Hepatic stellate cell (primary cell): ENCODE results near the gene MCRS1.
"Not testable (repeated sequence)": the region's sequence is repeated elsewhere in the genome, so short reads cannot be mapped to it uniquely, and the experiment has no call there.

ENCODE experiments used
- DNase-seq: peaks from one replicate; pipeline ENCODE4 v3.0.0; 2011; ENCODE audit warnings: low spot score

The MCRS1 gene

GRCh38 chr12:49541140-49541861, 26.6 kb downstream of the MCRS1 start:
- no peak for DNase-seq

- no peak for DNase-seq
Observed at GRCh38 chr12:49540229-49541139, 27.5 kb downstream of the MCRS1 start.

DNA sequence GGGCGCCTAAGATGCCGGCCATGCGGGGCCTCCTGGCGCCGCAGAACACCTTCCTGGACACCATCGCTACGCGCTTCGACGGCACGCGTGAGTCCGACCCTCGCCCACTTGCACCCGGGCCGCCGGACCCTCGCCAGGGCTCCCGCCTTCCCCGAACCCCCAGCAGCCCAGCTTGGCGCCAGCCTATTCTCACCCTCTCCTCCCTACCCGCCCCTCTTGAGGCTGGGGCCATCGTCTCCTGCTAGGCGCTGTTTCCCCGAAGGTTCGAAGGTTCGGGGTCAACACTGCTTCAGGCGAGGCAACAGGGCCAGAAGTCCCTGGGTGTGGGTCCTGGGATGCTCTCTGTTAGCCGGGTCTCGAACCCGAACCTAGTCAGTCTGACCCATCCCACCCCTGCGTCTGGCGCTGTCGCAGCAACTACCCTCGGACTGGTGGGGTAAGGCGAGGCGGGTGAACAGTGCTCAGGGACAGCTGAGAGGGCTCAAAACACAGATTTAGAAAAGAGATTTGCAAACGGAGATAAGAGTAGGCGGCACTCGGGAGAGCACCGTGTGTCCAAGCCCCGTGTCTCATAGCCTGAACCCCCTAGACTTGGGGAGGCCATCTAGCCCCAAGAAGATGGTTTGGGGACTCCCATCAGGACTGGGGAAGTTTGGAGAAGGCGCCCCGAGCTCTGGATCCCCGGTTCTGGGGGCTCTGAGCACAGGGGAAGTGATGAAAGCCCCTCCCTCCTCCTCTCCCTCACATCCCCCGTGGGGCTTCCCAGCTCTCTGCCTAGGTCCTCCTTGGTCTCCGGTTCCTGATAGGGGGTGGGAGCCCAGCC, 28.3 kb downstream of the MCRS1 start:
- DNase-seq = no peak

DNA sequence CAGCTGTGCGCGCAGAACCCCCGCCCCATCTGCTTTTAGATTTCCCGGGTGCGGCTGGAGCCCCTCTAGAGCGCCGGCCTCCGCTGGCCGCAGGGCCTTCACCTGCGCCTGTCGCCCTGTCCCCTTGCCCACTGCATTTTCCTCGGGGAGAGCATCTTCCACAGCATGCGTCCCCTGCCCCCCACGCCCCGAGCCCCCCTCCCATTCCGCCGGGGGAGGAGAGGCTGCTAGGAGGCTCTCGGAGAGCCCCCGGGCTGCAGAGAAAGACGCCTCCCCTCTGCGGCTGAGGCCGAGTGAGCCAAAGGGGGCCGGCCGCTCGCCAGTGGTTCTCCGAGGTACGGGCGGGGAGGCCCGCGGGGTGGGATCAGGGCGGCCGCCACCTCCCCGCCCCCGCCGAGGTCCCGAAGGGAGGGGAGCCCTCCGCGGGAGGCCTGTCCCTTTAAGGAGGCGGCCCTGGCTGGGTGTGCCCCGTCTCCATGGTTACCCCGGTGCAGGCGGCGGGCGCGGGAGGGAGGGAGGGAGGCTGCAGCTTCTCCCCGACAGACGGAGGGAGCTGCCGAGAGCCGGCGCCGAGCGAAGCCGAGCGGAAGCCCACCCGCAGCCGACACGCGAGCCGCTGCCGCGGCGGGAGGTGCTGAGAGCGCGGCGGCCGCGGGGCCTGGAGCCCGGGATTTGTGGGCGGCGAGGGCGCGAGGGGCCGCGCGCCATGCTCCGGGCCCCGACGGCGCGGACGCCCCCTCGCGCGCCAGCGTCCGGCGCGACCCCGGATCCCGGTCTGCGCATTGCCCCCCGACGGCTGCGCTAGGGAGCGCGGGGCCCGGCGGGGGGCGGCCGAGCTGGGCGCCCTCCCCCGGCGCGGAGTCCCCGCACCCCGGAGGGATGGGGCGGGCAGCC, 29.2 kb downstream of the MCRS1 start, which contains the start of gene KCNH3:
TSS of gene KCNH3 (plus strand) at position 521 of the 894 bp plus-strand sequence. CDS start 387 bp downstream, outside the sequence.
- DNase-seq = peak; percentile 90

DNA sequence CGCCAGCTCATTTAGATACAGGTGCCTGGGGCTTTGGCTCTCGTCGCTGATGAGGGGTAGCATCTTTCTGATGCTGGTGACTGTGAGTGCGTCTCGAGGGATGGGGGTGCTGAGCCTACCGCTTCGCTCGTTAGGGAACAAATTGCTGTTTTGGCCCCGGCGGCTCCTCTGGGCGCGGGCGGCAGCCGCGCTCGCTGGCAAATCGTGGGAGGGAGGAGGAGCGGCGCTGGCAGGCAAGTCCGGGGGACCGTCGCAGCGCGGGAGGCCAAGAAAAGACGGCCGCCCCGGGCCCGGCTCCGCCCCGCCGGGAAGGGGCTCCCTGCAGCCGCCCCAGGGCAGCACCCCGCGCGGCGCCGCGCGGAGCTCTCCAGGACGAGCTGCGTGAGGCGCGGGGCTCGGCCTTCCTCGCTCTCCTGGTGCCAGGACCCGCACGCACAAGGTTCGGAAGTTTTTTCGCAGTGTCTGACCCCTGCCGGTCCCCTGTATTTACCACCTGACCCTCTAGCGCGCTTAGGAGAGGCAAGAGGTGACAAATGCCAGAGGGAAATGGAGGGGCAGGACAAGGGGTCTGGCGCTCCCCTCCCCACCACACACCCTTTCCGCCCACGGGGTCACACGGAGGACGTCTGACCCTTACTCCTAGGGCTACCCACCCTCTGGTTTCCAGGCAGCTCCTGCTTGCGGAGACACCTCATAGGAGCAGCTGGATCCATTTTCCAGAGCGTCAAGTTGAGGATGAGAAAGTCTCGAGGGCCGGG, 30.0 kb downstream of the MCRS1 start:
- no peak for DNase-seq

- no peak for DNase-seq
Observed at GRCh38 chr12:49537231-49537751, 30.7 kb downstream of the MCRS1 start.

- no peak for DNase-seq
Observed at GRCh38 chr12:49536526-49537071, 31.3 kb downstream of the MCRS1 start.

- no peak for DNase-seq
Observed at GRCh38 chr12:49535921-49536525, 31.9 kb downstream of the MCRS1 start.

GRCh38 chr12:49534731-49535278, 33.1 kb downstream of the MCRS1 start:
- no peak for DNase-seq

DNA sequence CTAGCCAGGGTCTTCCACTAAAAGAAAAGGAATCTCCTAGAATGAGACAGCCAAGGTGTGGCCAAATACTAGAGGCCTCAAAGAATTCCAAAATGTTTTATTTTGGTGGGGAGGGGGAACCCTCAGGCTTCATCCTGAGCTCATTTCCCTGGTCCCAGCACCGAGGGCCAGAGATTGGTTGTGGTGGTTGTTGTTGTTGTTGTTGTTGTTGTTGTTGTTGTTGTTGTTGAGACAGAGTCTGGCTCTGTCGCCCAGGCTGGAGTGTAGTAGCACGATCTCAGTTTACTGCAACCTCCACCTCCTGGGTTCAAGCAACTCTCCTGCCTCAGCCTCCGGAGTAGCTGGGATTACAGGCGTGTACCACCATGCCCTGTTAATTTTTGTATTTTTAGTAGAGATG, 33.8 kb downstream of the MCRS1 start:
- DNase-seq = not testable (repeated sequence)

DNA sequence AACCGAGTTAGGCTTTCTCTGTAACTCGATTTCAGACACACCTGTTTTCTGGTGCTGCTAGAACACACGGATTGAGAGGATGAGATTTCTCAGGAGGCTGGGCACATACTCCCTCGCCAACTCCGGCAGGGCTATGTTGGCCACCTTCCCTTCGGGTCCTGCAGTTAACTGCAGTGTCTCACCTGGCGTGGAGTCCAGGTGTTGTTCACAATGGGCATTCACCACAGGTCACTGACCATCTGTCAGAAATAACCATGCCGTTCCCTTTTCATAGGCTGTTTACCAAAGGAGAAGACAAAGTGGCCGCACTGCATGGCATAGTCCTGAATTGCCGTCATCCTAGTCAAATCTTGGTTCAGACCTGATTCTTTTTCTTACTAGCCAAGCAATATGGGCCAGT, 34.6 kb downstream of the MCRS1 start:
- no peak for DNase-seq

GRCh38 chr12:49531745-49532144, 36.2 kb downstream of the MCRS1 start:
- DNase-seq = no peak

DNA sequence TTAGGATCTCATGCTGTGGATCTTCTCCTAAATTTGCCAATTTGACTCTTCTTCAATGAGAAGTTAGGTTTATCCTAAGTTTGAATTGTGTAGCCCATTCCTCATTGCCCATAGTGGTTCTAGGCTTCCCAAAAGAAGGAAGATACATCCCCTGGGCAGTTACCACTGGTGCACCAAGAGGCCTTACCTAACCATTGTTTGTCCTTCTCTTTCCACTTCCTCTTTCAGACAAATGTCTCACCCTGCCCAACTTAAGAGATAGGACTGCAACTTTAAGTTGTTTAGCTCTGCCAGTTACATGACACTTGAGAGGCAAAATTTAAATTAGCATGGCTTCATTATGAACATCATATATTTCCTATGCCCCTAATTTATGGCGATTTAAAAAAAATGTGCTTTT, 38.5 kb downstream of the MCRS1 start:
- DNase-seq = no peak

DNA sequence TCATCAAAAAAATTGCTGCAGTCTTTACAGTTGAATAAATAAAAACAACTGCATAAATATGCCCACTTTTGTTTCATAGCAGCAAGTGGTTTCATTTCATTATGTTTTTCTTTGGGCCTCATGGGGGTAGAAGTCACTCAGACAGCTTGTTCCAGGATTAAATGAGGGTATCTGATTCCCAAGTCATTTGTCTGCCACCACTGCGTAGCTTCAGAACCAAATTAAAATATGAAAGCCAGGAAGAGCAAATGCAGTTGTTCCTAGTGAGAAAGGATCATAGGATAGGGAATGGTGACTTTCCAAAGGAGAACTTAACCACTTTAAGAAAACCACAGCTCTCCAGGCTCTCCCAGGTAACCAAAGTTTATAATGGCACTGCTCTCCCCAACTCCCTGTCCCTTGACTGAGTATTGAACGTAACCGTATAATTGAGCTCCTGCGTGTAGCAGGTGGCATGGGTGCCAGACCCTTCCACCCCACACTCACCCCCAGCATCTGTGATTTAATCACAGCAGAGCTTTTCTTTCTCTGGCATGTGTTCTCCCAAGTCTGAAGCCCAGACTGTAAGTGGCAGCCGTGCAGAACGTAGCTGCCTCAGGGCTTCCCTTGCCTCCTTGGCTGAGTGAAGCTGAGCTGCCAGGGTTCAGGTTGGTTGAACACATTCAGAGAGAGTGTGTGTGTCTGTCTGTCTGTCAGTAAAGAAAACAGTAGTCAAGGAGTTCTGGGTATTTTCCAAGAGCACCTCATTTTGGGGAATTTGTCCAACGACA, 40.4 kb downstream of the MCRS1 start:
- no peak for DNase-seq

GRCh38 chr12:49525942-49526341, 42.0 kb downstream of the MCRS1 start:
- no peak for DNase-seq

DNA sequence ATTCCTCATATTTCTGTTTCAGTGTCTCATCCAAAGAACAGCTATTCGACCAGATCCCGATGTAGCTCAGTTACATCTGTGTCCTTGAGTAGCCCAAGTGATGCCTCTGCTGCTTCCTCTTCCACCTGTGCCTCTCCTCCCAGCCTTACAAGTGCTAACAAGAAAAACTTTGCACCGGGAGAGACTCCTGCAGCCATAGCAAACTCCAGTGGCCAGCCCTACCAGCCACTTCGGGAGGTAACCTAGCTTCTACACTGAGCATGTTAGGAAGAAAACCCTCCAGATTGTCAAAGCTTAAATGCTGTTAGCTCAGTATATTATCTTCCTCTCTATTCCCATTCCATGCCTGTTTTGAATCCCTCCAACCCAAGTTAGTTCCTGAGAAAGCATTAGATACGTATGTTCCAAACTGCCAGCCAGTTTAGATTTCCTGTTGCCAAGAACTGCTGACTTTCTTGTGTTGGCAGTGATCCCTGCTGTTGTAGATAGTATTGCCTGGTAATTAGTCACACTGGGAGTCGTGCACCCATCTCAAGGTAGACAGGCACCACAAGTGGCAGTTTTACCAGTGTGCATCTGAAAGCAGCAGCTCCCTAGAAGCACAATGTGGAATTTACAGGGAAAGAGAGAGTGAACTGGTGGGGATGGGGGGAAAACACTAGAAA, 43.1 kb downstream of the MCRS1 start:
- no peak for DNase-seq

DNA sequence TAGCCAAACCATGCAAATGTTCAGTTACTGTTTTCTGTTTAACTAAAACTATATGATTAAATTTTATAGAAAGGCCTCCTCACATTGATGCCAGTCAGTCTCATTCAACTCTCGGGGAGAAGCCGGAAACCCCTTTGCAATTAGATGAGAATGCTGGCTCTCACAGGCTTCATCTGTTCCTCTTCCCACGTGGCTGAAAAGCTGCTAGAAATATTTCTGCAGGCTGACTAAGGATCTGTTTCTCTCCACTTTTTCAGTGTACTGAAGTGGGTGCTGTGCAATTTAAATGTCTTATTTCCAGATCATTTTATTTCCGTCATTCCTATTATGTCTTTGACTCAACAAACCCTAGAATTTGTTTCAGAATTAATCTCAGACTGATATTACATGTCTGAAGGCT, 46.6 kb downstream of the MCRS1 start:
- DNase-seq = no peak

GRCh38 chr12:49519574-49519936, 48.4 kb downstream of the MCRS1 start:
- DNase-seq = no peak
